Stimulated activated CD4-positive, alpha-beta T cell treated with anti-CD3 and anti-CD28 coated beads, Interleukin-4, amount 100 ng/mL, for 4 hours (primary cell): ENCODE measurements around the gene TRPM6.
"Not testable (repeated sequence)": the region's sequence is repeated elsewhere in the genome, so short reads cannot be mapped to it uniquely, and the experiment has no call there.

ENCODE experiments used
- DNase-seq, 2 experiments: peaks; one replicate each; pipeline ENCODE4 v3.0.0-alpha.2; 2020

The TRPM6 gene

GRCh38 chr9:74855072-74855471 lies 32.6 kb downstream of the TRPM6 start:
- no peak for DNase-seq

- not testable (repeated sequence) for DNase-seq
These were observed 34.7 kb downstream of the TRPM6 start for GRCh38 chr9:74853024-74853423.

GRCh38 chr9:74848153-74848525 lies 39.6 kb downstream of the TRPM6 start:
- no peak for DNase-seq

DNA sequence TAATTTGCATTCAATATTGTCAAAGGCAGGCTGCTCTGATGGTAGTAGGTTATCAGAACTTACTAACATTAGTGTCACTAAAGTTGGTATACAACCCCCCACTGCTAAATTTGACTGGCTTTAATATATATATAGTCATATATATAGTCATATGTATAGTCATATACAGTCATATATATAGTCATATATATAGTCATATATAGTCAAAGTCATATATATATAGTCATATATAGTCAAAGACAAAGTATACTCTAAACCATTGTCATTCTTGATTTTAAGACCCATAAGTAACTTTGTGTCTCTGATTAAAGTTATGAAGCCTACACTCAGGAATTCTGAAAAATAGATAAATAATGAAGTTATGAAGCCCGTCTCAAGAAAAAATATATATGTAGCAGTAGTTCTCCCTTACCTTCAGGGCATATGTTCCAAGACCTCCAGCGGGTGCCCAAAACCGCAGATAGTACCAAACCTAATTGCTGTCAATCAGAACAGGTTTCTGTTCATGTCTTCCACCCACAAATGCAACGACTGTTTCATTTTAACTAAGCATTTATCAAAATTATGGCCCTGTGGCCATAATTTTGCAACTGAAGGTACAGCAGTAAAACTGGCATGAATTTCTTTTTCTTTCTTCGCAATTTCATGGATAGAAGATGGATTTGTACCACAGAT lies 40.1 kb downstream of the TRPM6 start:
- no peak for DNase-seq

DNA sequence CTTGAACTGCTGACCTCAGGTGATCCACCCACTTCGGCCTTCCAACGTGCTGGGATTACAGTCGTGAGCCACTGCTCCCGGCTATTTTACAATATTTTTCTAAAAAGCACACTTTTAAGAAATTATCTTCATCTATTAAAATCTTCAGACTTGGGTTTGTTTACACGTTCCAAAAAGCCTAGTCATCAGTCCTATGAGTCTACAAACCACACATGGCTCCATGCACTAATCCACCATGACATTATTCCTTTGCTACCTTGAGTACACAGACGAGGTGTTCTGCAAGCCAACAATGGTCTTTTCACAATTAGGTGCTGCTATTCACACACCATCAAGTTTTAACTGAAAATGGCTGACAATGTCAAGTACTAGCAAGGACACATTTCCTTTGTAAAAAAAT lies 41.0 kb downstream of the TRPM6 start:
- no peak for DNase-seq

- DNase-seq: no peak
These were observed 49.4 kb downstream of the TRPM6 start for GRCh38 chr9:74838351-74838750.

- no peak for DNase-seq
These were observed 63.1 kb downstream of the TRPM6 start for GRCh38 chr9:74824654-74825053.

GRCh38 chr9:74821636-74822035 lies 66.1 kb downstream of the TRPM6 start:
- no peak for DNase-seq

DNA sequence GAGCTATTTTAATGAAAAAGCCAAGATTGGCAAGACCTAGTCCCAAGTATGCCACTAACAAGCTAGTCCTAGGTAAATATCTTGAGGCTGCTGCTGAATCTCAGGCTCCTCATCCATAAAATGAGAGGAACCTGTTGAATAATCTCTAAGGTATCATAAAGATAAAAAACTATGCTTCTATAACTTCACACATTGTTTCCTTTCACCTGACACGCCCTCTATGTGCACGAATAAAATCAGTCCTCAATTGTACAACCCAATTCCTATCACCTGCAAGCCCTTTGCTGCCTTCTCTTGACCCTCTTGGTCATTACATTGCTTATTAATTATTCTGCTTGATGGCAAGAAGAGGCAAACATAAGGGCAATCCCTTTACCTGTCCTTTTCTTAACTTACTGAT lies 69.9 kb downstream of the TRPM6 start:
- no peak for DNase-seq

DNA sequence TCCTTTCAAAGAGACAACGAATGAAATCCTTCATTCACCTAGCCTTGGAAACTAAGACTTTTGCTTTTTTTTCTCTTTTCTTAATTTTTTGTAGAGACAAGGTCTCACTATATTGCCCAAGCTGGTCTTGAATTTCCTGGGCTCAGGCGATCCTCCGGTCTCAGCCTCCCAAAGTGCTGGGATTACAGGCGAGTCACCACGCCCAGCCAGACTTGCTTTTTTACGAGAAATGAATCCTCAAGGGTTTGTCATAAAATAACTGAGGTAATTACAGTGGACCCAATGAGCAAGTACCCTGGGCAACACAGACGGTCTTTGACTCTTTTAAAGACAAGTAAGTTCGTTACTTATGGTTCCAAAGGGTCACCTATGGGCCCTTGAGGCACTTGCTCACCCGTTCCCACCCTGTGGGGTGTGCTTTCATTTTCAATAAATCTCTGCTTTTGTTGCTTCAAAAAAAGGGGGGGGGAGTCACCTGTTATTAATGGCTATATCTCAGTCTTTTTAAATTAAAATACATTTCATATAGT lies 70.4 kb downstream of the TRPM6 start:
- DNase-seq: no peak

DNA sequence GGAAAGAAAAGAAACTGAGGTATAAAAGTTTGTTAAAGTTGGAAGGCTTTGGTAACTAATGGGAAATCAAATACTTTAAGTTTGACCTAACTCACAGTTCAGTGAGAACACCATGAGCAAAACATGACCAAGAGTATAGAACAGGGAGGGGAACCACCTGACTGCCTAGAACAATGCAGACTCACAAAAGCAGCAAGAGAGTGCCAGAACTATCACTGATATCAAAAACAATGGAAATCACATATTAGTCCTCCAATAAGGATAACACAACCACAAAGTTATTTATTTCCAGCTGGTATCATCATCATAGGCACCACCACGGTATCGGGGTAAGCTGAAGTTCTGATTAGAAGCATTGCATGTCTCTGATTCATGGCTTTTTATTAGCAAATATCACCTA lies 77.5 kb downstream of the TRPM6 start:
- DNase-seq: no peak

DNA sequence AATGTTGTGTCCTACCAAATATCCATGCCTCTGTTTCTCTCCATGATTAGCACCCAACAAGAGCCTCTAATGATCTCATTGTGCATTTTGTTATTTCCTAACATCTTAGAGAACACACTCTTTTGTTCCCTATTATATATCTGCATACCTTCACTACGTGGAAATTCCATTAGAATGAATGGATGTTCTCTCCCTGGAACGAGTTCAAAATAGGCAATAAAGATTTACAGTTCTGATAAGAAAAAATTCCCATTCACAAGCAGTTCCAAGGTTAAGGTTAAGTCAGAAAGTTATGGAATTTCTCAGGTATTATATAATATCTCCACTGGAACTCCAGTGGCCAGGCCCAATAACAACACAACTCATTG lies 83.7 kb downstream of the TRPM6 start:
- no peak for DNase-seq

GRCh38 chr9:74803376-74804017 lies 84.2 kb downstream of the TRPM6 start:
- DNase-seq: no peak

DNA sequence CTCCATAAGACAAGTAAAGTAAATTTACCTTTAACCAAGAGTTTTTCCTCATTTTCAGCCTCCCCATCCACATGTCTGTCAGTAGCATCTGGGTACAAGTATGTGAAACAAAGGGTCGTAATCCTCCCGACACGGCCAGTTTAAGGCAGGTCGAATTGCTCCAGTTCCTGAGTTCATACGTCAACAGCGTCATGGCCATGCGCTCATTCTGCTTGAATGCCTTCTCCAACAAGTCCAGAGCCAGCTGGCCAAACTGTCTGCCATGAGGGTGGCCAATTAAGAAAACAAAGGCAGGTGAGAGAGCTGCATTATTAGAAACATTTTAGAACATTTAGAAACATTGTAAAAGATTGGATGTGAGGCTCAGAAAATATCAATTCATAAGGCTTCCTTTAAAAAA lies 87.5 kb downstream of the TRPM6 start:
- no peak for DNase-seq

DNA sequence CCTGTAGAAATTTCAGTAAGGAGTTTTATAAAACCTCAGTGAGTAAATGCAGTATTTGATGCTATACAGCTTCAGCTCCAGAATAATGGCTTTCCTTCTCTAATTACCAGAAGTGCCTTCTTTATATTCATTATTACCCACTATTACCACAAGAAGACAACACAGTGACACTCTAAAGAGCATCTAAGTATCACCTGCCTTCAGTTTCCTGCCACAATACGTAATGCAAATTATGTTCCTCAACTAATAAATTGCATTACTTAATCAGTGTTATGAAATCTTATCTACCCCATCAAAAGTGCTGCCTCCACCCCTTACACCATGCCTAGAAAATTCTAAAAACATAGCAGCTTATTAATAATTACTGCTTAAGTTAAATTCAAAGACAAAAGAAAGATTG lies 91.9 kb downstream of the TRPM6 start:
- no peak for DNase-seq

GRCh38 chr9:74795081-74795480 lies 92.6 kb downstream of the TRPM6 start:
- DNase-seq: no peak

DNA sequence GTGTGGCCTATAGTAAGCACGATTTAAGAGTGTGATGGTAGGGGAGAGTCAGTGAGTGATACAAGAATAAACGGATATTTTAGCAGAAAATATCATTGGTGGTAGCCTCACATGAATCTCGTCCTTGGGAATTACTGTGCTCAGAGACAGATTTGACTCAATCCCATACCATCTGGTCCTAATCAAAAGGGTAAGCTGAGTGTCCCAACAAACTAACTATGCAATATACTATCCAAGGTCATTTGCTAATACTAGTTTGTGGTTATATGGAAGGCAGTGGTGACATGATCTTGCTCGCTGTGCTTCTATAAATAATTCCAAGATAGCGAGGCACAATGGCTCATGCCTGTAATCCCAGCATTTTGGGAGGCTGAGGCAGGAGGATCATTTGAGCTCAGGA lies 103.2 kb downstream of the TRPM6 start:
- no peak for DNase-seq

DNA sequence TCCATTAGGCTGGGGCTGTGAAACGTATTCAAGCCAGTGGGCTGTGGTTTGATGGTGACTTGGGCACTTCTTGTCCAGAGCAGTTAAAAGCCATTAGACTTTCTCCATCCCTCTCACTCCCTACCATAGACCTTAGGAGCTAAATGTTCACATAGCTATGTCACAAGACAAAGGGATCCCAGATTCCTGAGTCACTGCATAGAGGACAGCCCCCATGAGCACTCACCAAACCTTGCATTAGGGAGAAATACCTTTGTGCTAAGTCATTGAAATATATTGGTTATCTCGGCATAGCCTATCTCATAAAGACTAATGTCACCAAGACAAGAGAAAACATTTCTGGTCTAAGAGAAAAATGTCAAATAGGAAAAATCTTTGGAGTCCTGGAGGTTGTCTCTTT lies 104.3 kb downstream of the TRPM6 start:
- no peak for DNase-seq

DNA sequence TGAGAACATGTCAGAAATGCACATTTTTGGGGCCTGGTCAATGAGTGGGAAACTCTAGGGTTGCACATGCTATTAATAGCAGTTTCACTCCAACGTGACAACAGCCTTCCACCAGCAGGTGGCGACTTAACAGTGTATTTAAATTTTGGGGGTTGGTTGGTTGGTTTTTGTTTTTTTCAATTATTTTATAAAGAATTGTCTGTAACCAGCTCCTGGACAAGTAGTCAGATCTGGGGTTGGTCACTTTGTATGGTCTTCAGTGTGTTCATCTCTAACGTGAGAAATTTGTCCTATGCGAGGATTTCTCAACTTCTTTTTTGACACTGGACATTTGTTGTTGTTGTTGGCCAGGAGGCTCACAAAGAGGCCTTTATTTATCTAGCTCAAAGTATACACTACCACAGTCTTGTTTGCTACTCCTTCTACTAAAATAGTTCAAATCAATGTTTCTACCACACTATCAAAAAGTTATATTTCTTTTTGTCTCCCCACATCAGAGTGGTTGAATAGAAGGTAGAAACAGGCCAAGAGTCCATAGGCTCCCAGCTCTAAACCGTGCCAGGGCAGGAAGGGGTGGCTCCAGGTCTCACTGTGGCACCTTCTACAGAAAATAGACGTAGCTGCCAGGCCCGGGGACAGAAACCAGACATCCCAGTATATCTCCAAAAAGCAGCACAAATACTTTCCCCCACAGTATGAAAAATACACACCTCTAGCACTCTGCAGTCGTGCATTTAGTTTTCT lies 110.4 kb downstream of the TRPM6 start:
- DNase-seq: peak; percentile 49 to 57

GRCh38 chr9:74775396-74775795 lies 112.3 kb downstream of the TRPM6 start:
- no peak for DNase-seq

- peak; percentile 60 to 64 for DNase-seq
These were observed 113.7 kb downstream of the TRPM6 start for GRCh38 chr9:74773886-74774479.

GRCh38 chr9:74772121-74772520 lies 115.6 kb downstream of the TRPM6 start:
- DNase-seq: no peak

- DNase-seq: no peak
These were observed 116.0 kb downstream of the TRPM6 start for GRCh38 chr9:74771672-74772071.

GRCh38 chr9:74771262-74771585 lies 116.5 kb downstream of the TRPM6 start:
- DNase-seq: no peak
